ENCODE data around the gene ZNF600. TPM values are rescaled to one million over a fixed set of nuclear protein-coding genes. Genes with fewer than 3 reads are reported as not detected.
A peak's percentile ranks its signal among the peaks of the same experiment; 100 is the strongest.

Gene ZNF600
- total and polyA plus RNA-seq, 2 of the 13 experiments (the other 11 are each of a cell fraction or from before 2014, with no cell fraction given): 15.0 to 16.4 TPM

DNA sequence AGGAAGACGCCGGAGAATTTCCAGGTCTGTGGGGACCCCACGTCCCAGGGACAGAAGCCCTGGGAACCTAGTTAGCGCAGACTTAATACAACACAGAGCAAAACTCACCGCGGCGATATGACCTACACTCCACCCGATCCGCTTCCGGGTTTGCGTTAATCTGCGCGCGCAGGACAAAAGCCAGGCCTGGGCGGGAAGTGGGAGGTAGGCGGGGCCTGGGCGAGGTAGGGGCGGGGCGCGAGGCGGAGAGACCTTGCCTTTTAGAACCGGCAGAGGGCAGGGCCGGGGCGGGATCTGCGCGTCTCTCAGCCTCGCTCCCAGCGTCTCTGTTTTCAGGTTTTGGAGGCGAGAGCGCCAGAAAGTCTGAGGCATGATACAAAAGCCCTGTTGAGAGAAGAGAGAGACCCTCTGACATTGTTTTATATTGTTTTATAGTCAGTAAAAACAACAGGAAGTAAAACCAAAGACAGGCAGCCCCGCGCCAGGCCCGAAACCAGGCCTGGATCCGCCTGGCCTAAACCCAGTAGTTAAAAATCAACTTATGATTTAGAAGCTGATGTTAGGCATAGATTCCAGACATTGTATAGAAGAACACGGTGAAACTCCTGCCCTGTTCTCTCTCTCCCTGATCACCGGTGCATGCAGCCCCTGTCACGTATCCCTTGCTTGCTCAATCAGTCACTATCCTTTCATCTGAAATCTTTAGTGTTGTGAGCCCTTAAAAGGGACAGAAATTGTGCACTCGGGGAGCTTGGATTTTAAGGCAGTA, 51.5 kb downstream of the ZNF600 start, which contains the start of gene ZNF611 (continued):
- TF ChIP-seq, protein P1, sequence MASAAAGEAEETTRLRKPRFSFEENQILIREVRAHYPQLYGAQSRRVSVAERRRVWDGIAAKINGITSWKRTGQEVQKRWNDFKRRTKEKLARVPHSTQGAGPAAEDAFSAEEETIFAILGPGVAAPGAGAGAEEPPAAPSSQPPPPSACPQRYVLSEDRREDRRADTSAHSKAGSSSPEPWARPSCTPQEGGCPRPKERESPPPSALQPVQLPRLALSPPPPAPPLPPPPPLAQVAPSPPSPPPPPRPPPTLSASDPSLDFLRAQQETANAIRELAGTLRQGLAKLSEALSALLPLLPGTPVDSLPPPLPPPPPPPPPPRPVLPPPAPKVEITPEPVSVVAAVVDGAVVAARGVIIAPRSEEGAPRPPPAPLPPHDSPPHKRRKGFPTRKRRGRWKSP (CRISPR knock-in tag; IDR thresholded peaks at IDR 0.05): no peak
- TF ChIP-seq ATAD3A (CRISPR knock-in tag; IDR thresholded peaks at IDR 0.05) (no peak), CHD2 (IDR thresholded peaks at IDR 0.05; ENCODE audit: low read depth, low read length) (no peak), NR2F2 (IDR thresholded peaks at IDR 0.05; ENCODE audit: borderline replicate concordance, low read depth) (no peak), FOXJ3 (CRISPR knock-in tag; IDR thresholded peaks at IDR 0.05; ENCODE audit: borderline replicate concordance) (no peak), HNRNPLL (IDR thresholded peaks at IDR 0.05; ENCODE audit: low read depth, low read length, poor library complexity, severe bottlenecking) (peak; percentile 43), KAT7 (CRISPR knock-in tag; IDR thresholded peaks at IDR 0.05; ENCODE audit: borderline replicate concordance) (0 out of 2 replicates have a peak, but pooled peaks have one; percentile 28), CREM (IDR thresholded peaks at IDR 0.05) (no peak), CREM (CRISPR knock-in tag; IDR thresholded peaks at IDR 0.05) (no peak), ZNF331 (CRISPR knock-in tag; IDR thresholded peaks at IDR 0.05) (no peak), ZFP90 (CRISPR knock-in tag; IDR thresholded peaks at IDR 0.05; ENCODE audit: borderline replicate concordance) (no peak), ZNF205 (CRISPR knock-in tag; IDR thresholded peaks at IDR 0.05) (no peak), ZMAT3 (CRISPR knock-in tag; conservative IDR thresholded peaks at IDR 0.05) (no peak), HNRNPL (IDR thresholded peaks at IDR 0.05; ENCODE audit: low read depth, low read length) (no peak), PHF20 (CRISPR knock-in tag; IDR thresholded peaks at IDR 0.05) (0 out of 2 replicates have a peak, but pooled peaks have one; percentile 51), ZNF7 (CRISPR knock-in tag; IDR thresholded peaks at IDR 0.05) (no peak), SRSF4 (IDR thresholded peaks at IDR 0.05; ENCODE audit: low read depth, low read length, poor library complexity, severe bottlenecking) (no peak), NONO (IDR thresholded peaks at IDR 0.05) (no peak), NONO (CRISPR knock-in tag; conservative IDR thresholded peaks at IDR 0.05) (no peak), KLF15 (CRISPR knock-in tag; IDR thresholded peaks at IDR 0.05; ENCODE audit: borderline replicate concordance) (no peak), ZNF441 (CRISPR knock-in tag; IDR thresholded peaks at IDR 0.05; ENCODE audit: borderline replicate concordance) (peak; percentile 42; the same call in 1 of the 2 replicates), ZNF317 (CRISPR knock-in tag; IDR thresholded peaks at IDR 0.05) (no peak)
- TF ChIP-seq, protein P2, sequence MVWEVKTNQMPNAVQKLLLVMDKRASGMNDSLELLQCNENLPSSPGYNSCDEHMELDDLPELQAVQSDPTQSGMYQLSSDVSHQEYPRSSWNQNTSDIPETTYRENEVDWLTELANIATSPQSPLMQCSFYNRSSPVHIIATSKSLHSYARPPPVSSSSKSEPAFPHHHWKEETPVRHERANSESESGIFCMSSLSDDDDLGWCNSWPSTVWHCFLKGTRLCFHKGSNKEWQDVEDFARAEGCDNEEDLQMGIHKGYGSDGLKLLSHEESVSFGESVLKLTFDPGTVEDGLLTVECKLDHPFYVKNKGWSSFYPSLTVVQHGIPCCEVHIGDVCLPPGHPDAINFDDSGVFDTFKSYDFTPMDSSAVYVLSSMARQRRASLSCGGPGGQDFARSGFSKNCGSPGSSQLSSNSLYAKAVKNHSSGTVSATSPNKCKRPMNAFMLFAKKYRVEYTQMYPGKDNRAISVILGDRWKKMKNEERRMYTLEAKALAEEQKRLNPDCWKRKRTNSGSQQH (CRISPR knock-in tag; IDR thresholded peaks at IDR 0.05; ENCODE audit: low read depth): no peak
- TF ChIP-seq, protein P3, sequence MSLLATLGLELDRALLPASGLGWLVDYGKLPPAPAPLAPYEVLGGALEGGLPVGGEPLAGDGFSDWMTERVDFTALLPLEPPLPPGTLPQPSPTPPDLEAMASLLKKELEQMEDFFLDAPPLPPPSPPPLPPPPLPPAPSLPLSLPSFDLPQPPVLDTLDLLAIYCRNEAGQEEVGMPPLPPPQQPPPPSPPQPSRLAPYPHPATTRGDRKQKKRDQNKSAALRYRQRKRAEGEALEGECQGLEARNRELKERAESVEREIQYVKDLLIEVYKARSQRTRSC (CRISPR knock-in tag; IDR thresholded peaks at IDR 0.05; ENCODE audit: low read depth): no peak
- TF ChIP-seq, protein P4, sequence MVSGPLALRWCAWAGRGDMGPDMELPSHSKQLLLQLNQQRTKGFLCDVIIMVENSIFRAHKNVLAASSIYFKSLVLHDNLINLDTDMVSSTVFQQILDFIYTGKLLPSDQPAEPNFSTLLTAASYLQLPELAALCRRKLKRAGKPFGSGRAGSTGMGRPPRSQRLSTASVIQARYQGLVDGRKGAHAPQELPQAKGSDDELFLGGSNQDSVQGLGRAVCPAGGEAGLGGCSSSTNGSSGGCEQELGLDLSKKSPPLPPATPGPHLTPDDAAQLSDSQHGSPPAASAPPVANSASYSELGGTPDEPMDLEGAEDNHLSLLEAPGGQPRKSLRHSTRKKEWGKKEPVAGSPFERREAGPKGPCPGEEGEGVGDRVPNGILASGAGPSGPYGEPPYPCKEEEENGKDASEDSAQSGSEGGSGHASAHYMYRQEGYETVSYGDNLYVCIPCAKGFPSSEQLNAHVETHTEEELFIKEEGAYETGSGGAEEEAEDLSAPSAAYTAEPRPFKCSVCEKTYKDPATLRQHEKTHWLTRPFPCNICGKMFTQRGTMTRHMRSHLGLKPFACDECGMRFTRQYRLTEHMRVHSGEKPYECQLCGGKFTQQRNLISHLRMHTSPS (CRISPR knock-in tag; IDR thresholded peaks at IDR 0.05; ENCODE audit: low read depth): no peak
- TF ChIP-seq, protein P5, sequence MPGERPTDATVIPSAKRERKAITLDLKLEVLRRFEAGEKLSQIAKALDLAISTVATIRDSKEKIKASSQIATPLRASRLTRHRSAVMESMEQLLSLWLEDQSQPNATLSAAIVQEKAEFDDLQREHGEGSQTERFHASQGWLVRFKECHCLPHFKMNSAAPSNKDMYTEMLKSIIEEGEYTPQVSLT (CRISPR knock-in tag; IDR thresholded peaks at IDR 0.05; ENCODE audit: borderline replicate concordance, low read depth): no peak

Data from HepG2 (cell line).